Loucy (cell line): Measurements from ENCODE around the gene SAMSN1.
A peak's percentile ranks its signal among the peaks of the same experiment; 100 is the strongest.

Experiments used
- H2AFZ ChIP-seq: fragments of 200-600 bp; sonication (generic); 2 replicates; pipeline ENCODE4 v1.6.0; 2016; ENCODE audit warnings: antibody characterized with exemption, mild to moderate bottlenecking, low read length, moderate library complexity
- H3F3A ChIP-seq: fragments of 200-600 bp; 2 replicates; pipeline ENCODE4 v1.6.0; 2016; ENCODE audit warnings: antibody characterized with exemption, low read depth, mild to moderate bottlenecking
- H3K27me3 ChIP-seq: fragments of 200-600 bp; sonication (generic); 2 replicates; pipeline ENCODE4 v1.6.1; 2014; ENCODE audit warnings: low read length, mild to moderate bottlenecking; ENCODE audit not compliant: insufficient read depth, poor library complexity, severe bottlenecking
- H3K36me3 ChIP-seq: fragments of 200-600 bp; sonication (generic); 2 replicates; pipeline ENCODE4 v1.6.1; 2016; ENCODE audit warnings: low read length; ENCODE audit not compliant: insufficient read depth
- H3K4me1 ChIP-seq: fragments of 200-600 bp; sonication (generic); 2 replicates; pipeline ENCODE4 v1.5.1; 2014; ENCODE audit warnings: low read length, mild to moderate bottlenecking; ENCODE audit not compliant: insufficient read depth, poor library complexity, severe bottlenecking
- H3K4me2 ChIP-seq: fragments of 200-600 bp; sonication (generic); 2 replicates; pipeline ENCODE4 v1.6.0; 2014; ENCODE audit warnings: antibody characterized with exemption, low read length, low read depth, mild to moderate bottlenecking; ENCODE audit not compliant: poor library complexity, severe bottlenecking
- H3K4me3 ChIP-seq: fragments of 200-600 bp; sonication (generic); 2 replicates; pipeline ENCODE4 v1.5.1; 2014; ENCODE audit warnings: low read length, mild to moderate bottlenecking, mixed read lengths; ENCODE audit not compliant: poor library complexity, severe bottlenecking
- H3K79me2 ChIP-seq: fragments of 200-600 bp; sonication (generic); 2 replicates; pipeline ENCODE4 v1.6.1; 2014; ENCODE audit warnings: low read length; ENCODE audit not compliant: insufficient read depth
- H3K9ac ChIP-seq: fragments of 200-600 bp; sonication (generic); 2 replicates; pipeline ENCODE4 v1.6.0; 2014; ENCODE audit warnings: mild to moderate bottlenecking, low read depth, low read length, moderate library complexity; ENCODE audit not compliant: poor library complexity, severe bottlenecking
- H3K9me2 ChIP-seq: fragments of 200-600 bp; sonication (generic); replicated peaks from 2 replicates; pipeline ENCODE4 v1.6.1; 2016; ENCODE audit warnings: low read depth, low read length, mixed read lengths
- H3K9me3 ChIP-seq: fragments of 200-600 bp; sonication (generic); 2 replicates; pipeline ENCODE4 v1.6.1; 2014; ENCODE audit warnings: mild to moderate bottlenecking, antibody characterized with exemption, low read length, low read depth; ENCODE audit not compliant: insufficient read depth
- H4K20me1 ChIP-seq: fragments of 200-600 bp; sonication (generic); 2 replicates; pipeline ENCODE4 v1.6.0; 2014; ENCODE audit warnings: antibody characterized with exemption, low read length, mild to moderate bottlenecking; ENCODE audit not compliant: insufficient read depth, poor library complexity, severe bottlenecking
- EZH2phosphoT487 ChIP-seq: fragments of 200-600 bp; IDR thresholded peaks from 2 replicates; pipeline ENCODE4 v1.6.1; 2018; ENCODE audit warnings: antibody characterized with exemption, mild to moderate bottlenecking, moderate library complexity, borderline replicate concordance
- TF ChIP-seq, protein P1 (sequence below): fragments of 200-600 bp; sonication (generic); conservative IDR thresholded peaks from 2 replicates; pipeline ENCODE4 v1.5.1; 2014; ENCODE audit warnings: mild to moderate bottlenecking, antibody characterized with exemption, low read length

SAMSN1 gene

DNA sequence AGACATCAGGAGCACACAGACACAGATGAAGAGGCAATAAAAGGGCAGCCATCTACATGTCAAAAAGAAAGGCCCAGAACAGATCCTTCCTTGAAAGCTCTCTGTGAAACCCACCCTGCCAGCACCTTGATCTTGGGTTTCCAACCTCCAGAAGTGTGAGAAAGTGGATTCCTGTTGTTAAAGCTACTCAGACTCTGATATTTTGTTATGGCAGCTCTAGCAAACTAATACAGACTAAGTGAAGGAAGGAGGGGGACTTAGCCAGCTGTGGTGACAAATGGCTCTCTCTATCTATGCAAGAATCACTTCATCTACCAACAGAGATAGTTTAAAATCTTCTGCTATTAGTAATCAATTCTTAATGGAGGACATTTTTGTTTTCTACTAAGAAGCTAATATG, 10.4 kb downstream of the SAMSN1 start:
- no peak overlapping the region for H3K4me2 ChIP-seq
- H2AFZ ChIP-seq: no peak overlapping the region
- H3K9me2 ChIP-seq: no peaks in the 10 kb centered on the region
- H3K4me1 ChIP-seq: peaks cover 49% of the 10 kb centered on the region
- H3K9ac ChIP-seq: no peak overlapping the region
- H3K36me3 ChIP-seq: no peaks in the 10 kb centered on the region
- 0 out of 2 replicates have a peak, but pooled peaks cover 3% of the 10 kb centered on the region for H3F3A ChIP-seq
- no peak overlapping the region for H3K4me3 ChIP-seq
- no peaks in the 10 kb centered on the region for H3K27me3 ChIP-seq
- peaks cover 81% of the 10 kb centered on the region for H3K79me2 ChIP-seq
- TF ChIP-seq, protein P1, sequence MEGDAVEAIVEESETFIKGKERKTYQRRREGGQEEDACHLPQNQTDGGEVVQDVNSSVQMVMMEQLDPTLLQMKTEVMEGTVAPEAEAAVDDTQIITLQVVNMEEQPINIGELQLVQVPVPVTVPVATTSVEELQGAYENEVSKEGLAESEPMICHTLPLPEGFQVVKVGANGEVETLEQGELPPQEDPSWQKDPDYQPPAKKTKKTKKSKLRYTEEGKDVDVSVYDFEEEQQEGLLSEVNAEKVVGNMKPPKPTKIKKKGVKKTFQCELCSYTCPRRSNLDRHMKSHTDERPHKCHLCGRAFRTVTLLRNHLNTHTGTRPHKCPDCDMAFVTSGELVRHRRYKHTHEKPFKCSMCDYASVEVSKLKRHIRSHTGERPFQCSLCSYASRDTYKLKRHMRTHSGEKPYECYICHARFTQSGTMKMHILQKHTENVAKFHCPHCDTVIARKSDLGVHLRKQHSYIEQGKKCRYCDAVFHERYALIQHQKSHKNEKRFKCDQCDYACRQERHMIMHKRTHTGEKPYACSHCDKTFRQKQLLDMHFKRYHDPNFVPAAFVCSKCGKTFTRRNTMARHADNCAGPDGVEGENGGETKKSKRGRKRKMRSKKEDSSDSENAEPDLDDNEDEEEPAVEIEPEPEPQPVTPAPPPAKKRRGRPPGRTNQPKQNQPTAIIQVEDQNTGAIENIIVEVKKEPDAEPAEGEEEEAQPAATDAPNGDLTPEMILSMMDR: no peak
- TF ChIP-seq EZH2phosphoT487: no peak
- H3K9me3 ChIP-seq: no peaks in the 10 kb centered on the region
- H4K20me1 ChIP-seq: peaks cover 20% of the 10 kb centered on the region

DNA sequence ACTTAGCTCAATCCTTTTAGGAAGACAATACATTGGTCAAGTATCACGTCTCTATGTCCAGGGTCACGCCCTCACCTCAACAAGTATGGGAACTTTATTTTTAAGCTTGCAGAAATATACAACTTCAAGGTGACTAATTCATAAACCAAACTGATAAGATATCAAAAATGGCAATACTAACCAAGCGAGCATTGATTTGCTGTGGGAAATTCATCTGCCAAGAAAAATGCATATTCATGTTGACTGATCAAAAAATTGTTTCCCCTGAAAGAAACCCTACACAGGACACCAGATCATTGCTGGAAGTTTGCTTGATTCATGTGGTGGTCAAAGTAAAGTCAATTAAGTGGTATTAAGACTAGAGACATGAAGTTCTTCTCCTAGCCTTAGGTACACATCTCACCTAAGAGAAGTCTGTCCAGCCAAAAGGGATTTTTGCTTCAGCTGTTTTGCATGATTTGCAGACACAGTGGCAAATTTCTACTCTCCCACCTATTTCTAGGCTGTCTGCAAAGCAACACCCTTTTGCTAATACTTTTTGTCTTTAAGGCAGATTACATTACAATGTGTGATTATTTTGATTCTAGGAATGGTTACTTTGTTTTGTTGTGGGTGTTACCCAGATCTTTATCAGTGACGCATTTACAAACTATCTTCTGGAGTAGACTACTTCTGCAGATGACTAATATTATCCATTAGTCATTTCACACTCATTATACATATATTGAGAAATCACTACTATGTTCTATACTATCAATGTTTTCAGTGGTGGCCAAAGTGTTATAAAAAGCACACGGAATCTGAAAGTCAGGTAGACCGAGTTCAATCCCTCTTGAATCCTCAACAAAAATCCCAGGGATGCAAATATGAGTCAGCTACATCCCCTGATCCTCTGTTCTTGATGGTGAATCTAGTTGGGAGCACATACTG, 12.4 kb downstream of the SAMSN1 start:
- no peak for TF ChIP-seq EZH2phosphoT487
- TF ChIP-seq, protein P1: no peak
- no peaks in the 10 kb centered on the region for H3K9me3 ChIP-seq
- no peaks in the 10 kb centered on the region for H3K27me3 ChIP-seq
- H3K4me2 ChIP-seq: peak overlapping the region; percentile 31
- no peak overlapping the region for H2AFZ ChIP-seq
- no peaks in the 10 kb centered on the region for H3K36me3 ChIP-seq
- peaks cover 50% of the 10 kb centered on the region for H3K4me1 ChIP-seq
- no peak overlapping the region for H3K4me3 ChIP-seq
- 0 out of 2 replicates have a peak, but pooled peaks cover 3% of the 10 kb centered on the region for H3F3A ChIP-seq
- H3K9me2 ChIP-seq: no peaks in the 10 kb centered on the region
- H4K20me1 ChIP-seq: peaks cover 19% of the 10 kb centered on the region
- H3K79me2 ChIP-seq: peaks cover 96% of the 10 kb centered on the region
- H3K9ac ChIP-seq: no peak overlapping the region

DNA sequence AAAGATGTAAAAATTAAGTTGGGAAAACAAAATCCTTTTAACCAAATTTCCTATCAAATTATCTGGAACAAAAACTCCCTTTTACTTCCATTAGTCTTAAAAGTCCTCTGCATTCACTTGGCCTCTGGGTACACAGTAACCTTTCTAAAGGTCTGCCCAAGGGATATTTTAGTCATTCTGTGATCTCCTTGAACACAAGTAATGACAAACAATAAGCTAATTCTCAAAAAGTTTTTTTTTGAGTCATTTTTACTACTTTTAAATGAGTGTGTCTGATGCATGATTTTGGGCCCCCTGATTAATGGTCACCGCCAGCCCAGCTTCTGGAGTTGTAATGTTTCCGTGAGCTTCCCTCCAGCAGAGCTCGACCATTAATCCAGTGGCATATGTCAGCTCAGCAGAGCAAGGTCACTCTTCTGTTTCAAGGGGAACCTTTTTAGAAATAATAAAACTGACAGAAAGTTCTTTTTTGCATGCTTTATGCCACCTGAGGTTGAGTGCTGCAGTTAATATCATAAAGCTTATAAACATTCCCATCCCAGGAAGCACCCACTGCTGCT, 14.3 kb downstream of the SAMSN1 start:
- peak overlapping the region; percentile 26 for H3K4me2 ChIP-seq
- H3K9me2 ChIP-seq: no peaks in the 10 kb centered on the region
- H3K36me3 ChIP-seq: no peaks in the 10 kb centered on the region
- H3K4me3 ChIP-seq: no peak overlapping the region
- TF ChIP-seq, protein P1: no peak
- TF ChIP-seq EZH2phosphoT487: no peak
- no peaks in the 10 kb centered on the region for H3F3A ChIP-seq
- peaks cover 94% of the 10 kb centered on the region for H3K79me2 ChIP-seq
- H3K9ac ChIP-seq: no peak overlapping the region
- H3K4me1 ChIP-seq: peaks cover 53% of the 10 kb centered on the region
- H3K27me3 ChIP-seq: no peaks in the 10 kb centered on the region
- H2AFZ ChIP-seq: no peak overlapping the region
- peaks cover 11% of the 10 kb centered on the region for H4K20me1 ChIP-seq
- no peaks in the 10 kb centered on the region for H3K9me3 ChIP-seq
